Astrocyte of the cerebellum (primary cell): ENCODE results near the gene SORCS1.

Experiments used
- DNase-seq: peaks from one replicate; pipeline ENCODE4 v3.0.0-alpha.2; 2011; ENCODE audit warnings: low read depth
- H3K4me3 ChIP-seq: 2 replicates; pipeline ENCODE4 v1.5.1; 2011; ENCODE audit warnings: mild to moderate bottlenecking, low read depth, low read length, moderate library complexity
- CTCF ChIP-seq: IDR thresholded peaks from 2 replicates; pipeline ENCODE4 v1.5.1; 2012; ENCODE audit warnings: low read length, low read depth, moderate library complexity, mild to moderate bottlenecking; ENCODE audit errors: missing control alignments
- in situ Hi-C: cut with HindIII; loops from 2 replicates; pipeline ENCODE4 v1.10.0; 2017; ENCODE audit warnings: low sequenced_read_pairs

Gene SORCS1

GRCh38 chr10:107059068-107059804 lies 105.3 kb downstream of the SORCS1 start:
- no peak for DNase-seq
- no peak for TF ChIP-seq CTCF
- H3K4me3 ChIP-seq = no peak overlapping the region
- in situ Hi-C loops = no loop called here

DNA sequence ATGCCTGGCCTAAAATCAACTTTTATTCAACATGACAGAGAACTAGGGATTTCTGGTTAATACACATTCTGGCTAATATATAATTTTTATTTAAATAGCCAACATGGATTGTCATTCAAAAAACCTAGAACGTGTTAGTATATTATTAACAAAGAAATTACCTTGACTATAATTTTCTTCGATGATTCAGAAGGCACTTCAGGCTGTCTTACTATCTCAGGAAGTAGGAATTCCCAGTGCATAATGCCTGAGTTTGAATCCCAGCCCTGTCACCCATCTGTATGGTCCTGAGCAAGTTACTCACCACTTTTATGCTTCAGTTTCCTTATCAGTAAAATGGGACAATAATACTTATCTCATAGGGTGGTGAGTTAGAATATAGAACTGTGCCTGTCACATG lies 106.2 kb downstream of the SORCS1 start:
- TF ChIP-seq CTCF = no peak
- in situ Hi-C loops = no loop called here
- H3K4me3 ChIP-seq = no peak overlapping the region
- DNase-seq = no peak

GRCh38 chr10:107056182-107056581 lies 108.3 kb downstream of the SORCS1 start:
- no peak for TF ChIP-seq CTCF
- in situ Hi-C loops = no loop called here
- no peak for DNase-seq
- H3K4me3 ChIP-seq = no peak overlapping the region

- in situ Hi-C loops = no loop called here
- DNase-seq = no peak
- TF ChIP-seq CTCF = no peak
- no peak overlapping the region for H3K4me3 ChIP-seq
These were observed 109.9 kb downstream of the SORCS1 start for GRCh38 chr10:107054469-107055156.

DNA sequence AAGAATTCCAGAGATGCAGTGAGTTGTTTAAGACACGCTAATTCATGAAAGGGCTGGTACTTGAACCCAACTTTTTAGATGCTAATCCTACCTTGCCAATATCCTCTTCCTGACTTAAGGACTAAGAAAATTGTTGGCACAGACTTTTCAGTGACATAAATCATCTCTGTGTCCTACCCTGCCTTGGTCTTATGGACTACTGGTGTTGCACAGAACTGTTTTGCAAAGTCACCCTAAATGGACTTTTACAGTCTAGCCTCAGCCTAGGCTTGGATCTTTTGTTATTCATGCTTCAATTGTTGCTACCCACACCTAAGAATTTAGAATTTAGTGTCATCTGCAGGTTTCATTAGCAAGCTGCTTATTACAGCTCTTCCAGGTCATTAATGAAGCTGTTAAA lies 112.7 kb downstream of the SORCS1 start:
- DNase-seq = no peak
- TF ChIP-seq CTCF = no peak
- in situ Hi-C loops = no loop called here
- H3K4me3 ChIP-seq = no peak overlapping the region

- H3K4me3 ChIP-seq = no peak overlapping the region
- no peak for DNase-seq
- in situ Hi-C loops = no loop called here
- TF ChIP-seq CTCF = no peak
These were observed 121.0 kb downstream of the SORCS1 start for GRCh38 chr10:107043461-107043860.
